Peyer's patch (tissue), 4 donors: ENCODE results near the gene IL6. TPM values are rescaled to one million over a fixed set of nuclear protein-coding genes. Genes with fewer than 3 reads are reported as not detected.

ENCODE experiments used
- DNase-seq, 3 donors: peaks; one replicate each; pipeline ENCODE4 v3.0.0-alpha.2; 2017 to 2019
- H3K27ac ChIP-seq, 4 donors: fragments of 200-600 bp; sonication (generic); one replicate each; pipeline ENCODE4 v1.5.1; 2016 to 2019
- H3K27me3 ChIP-seq, 2 donors: fragments of 200-600 bp; sonication (generic); one replicate each; pipeline ENCODE4 v1.5.1; 2019
- H3K36me3 ChIP-seq, 3 donors: fragments of 200-600 bp; sonication (generic); one replicate each; pipeline ENCODE4 v1.5.1; 2016 to 2019
- H3K4me1 ChIP-seq, 4 donors: fragments of 200-600 bp; sonication (generic); one replicate each; pipeline ENCODE4 v1.5.1; 2016 to 2019
- H3K4me3 ChIP-seq, 4 donors: fragments of 200-600 bp; sonication (generic); 1 replicate in 3 of 4; 2 replicates in 1 of 4; pipeline ENCODE4 v1.5.1; 2016 to 2019; ENCODE audit warnings: mild to moderate bottlenecking in 1 of 4
- H3K9me3 ChIP-seq, 4 donors: fragments of 200-600 bp; sonication (generic); one replicate each; pipeline ENCODE4 v1.5.1; 2016 to 2019; ENCODE audit warnings: mild to moderate bottlenecking in 1 of 4
- POLR2A ChIP-seq, 2 donors: fragments of 450-650 bp; IDR thresholded peaks; one replicate each; pipeline ENCODE4 v1.5.1; 2017; ENCODE audit warnings: antibody characterized with exemption in 2 of 2, mild to moderate bottlenecking in 2 of 2, moderate library complexity in 2 of 2
- total RNA-seq, 4 donors: library from RNA; depleted of rRNA; stranded (reverse); fragments of >200 nt; gene quantifications; one replicate each; pipeline ENCODE4 v1.1.0, GENCODE V29; 2016
- TF ChIP-seq, protein P1 (sequence below), 6 experiments: fragments of 450-650 bp in 4 of 6; fragments of 200-600 bp in 2 of 6; sonication (generic) in 1 of 6; IDR thresholded peaks; one replicate each; pipeline ENCODE4 v1.5.1; 2017 to 2019; ENCODE audit warnings: antibody characterized with exemption in 6 of 6, mild to moderate bottlenecking in 3 of 6, moderate library complexity in 1 of 6

Gene IL6
- total RNA-seq, 4 donors from 2014 or later = 0.94 to 5.0 TPM; not detected in 2

DNA sequence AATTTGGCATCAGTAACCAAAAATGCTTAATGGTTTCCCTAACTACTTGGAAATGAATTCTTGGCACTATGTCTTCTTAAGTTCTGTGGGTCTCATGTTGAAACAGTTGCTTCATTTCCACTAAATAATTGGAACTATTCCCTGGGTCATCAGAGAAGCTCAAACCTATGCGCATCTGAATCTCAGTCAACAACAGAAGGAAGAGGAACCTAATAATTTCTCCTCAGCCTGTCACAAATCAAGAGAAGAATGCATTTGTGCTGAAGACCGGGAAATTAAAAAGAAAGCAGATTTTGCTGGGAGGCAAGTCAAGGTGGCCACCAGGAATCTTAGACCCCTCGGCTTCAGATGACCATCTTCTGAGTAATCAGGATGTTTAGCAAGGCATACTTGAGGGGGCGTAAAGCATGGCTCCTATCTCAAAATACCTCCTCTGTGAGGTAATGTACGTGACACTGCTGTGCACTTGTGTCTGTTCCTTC lies 54.3 kb downstream of the IL6 start:
- no peak for DNase-seq
- no peaks in the 10 kb centered on the region for H3K36me3 ChIP-seq
- no peaks in the 10 kb centered on the region for H3K27me3 ChIP-seq
- no peak overlapping the region for H3K4me3 ChIP-seq
- TF ChIP-seq POLR2A (IDR thresholded peaks at IDR 0.05) = no peak
- TF ChIP-seq, protein P1, sequence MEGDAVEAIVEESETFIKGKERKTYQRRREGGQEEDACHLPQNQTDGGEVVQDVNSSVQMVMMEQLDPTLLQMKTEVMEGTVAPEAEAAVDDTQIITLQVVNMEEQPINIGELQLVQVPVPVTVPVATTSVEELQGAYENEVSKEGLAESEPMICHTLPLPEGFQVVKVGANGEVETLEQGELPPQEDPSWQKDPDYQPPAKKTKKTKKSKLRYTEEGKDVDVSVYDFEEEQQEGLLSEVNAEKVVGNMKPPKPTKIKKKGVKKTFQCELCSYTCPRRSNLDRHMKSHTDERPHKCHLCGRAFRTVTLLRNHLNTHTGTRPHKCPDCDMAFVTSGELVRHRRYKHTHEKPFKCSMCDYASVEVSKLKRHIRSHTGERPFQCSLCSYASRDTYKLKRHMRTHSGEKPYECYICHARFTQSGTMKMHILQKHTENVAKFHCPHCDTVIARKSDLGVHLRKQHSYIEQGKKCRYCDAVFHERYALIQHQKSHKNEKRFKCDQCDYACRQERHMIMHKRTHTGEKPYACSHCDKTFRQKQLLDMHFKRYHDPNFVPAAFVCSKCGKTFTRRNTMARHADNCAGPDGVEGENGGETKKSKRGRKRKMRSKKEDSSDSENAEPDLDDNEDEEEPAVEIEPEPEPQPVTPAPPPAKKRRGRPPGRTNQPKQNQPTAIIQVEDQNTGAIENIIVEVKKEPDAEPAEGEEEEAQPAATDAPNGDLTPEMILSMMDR (IDR thresholded peaks at IDR 0.05) = no peak
- H3K4me1 ChIP-seq = no peaks in the 10 kb centered on the region
- no peaks in the 10 kb centered on the region for H3K9me3 ChIP-seq
- H3K27ac ChIP-seq = peak overlapping the region in 1 of 4 donors; percentile 13

Other genes starting within 250 kb of the IL6 start
- not detected for gene STEAP1B, start 227.0 kb upstream of the IL6 start, total RNA-seq
- 10 to 100 TPM; 78.6 to 89.8 (median 82.8) TPM for gene TOMM7, start 95.6 kb downstream of the IL6 start, total RNA-seq